WERI-Rb-1 (cell line): ENCODE results near the gene INPP4A.

Source experiments
- DNase-seq: peaks from one replicate; pipeline ENCODE4 v3.0.0-alpha.2; 2020
- H3K27ac ChIP-seq: fragments of 250-450 bp; sonication (Bioruptor Pico); 2 replicates; pipeline ENCODE4 v1.5.1; 2020; ENCODE audit warnings: mild to moderate bottlenecking, moderate library complexity
- H3K27me3 ChIP-seq: fragments of 250-450 bp; sonication (Bioruptor Pico); 2 replicates; pipeline ENCODE4 v1.5.1; 2021; ENCODE audit warnings: mild to moderate bottlenecking, low read depth, moderate library complexity; ENCODE audit not compliant: insufficient read depth, severe bottlenecking
- H3K36me3 ChIP-seq: fragments of 250-450 bp; sonication (Bioruptor Pico); 2 replicates; pipeline ENCODE4 v1.5.1; 2020; ENCODE audit warnings: mild to moderate bottlenecking, moderate library complexity
- H3K4me3 ChIP-seq: 2 replicates; pipeline ENCODE4 v1.5.1; 2011; ENCODE audit warnings: low read depth, mild to moderate bottlenecking, control low read depth, low read length
- H3K9me3 ChIP-seq: fragments of 250-450 bp; sonication (Bioruptor Pico); 2 replicates; pipeline ENCODE4 v1.5.1; 2021; ENCODE audit warnings: mild to moderate bottlenecking, moderate library complexity; ENCODE audit not compliant: severe bottlenecking
- TF ChIP-seq, protein P1 (sequence below): IDR thresholded peaks from 2 replicates; pipeline ENCODE4 v1.5.1; 2011; ENCODE audit warnings: low read depth, mild to moderate bottlenecking, control low read depth, inconsistent platforms, low read length

The INPP4A gene

DNA sequence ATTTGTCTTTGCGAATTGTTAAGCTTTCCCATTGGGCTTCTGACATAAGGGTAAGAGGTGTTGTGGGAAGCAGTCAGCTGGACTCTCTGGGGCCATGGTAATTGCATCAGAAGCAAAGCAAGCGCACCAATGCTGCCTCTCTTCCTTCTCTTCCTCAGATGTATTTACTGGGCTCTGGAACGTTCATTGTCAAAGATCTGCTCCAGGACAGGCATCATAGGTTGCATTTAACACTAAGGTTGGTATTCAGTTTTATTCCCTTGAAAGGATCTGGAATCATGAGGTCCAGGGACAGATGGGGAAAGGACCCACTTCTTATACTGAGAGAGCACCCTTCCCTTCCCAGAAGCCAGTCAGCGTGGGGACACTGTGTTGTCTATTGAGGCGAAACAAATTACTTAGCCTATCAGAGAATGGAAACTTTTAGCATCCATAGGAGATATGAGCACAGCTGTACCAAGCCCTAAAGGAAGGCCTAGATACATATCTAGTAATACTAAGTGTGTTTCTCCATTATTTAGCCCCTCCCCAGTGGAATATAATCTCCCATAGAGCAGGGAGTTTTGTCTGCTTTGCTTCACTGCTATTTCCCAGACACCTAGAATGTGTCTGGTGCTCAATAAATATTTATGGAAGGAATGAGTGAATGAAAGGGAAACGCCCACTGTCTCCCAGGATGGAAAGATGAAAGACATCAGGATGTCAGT lies 91.5 kb downstream of the INPP4A start:
- no peak overlapping the region for H3K4me3 ChIP-seq
- no peak for DNase-seq
- no peaks in the 10 kb centered on the region for H3K27me3 ChIP-seq
- H3K36me3 ChIP-seq, result peaks cover 11% of the 10 kb centered on the region
- TF ChIP-seq, protein P1, sequence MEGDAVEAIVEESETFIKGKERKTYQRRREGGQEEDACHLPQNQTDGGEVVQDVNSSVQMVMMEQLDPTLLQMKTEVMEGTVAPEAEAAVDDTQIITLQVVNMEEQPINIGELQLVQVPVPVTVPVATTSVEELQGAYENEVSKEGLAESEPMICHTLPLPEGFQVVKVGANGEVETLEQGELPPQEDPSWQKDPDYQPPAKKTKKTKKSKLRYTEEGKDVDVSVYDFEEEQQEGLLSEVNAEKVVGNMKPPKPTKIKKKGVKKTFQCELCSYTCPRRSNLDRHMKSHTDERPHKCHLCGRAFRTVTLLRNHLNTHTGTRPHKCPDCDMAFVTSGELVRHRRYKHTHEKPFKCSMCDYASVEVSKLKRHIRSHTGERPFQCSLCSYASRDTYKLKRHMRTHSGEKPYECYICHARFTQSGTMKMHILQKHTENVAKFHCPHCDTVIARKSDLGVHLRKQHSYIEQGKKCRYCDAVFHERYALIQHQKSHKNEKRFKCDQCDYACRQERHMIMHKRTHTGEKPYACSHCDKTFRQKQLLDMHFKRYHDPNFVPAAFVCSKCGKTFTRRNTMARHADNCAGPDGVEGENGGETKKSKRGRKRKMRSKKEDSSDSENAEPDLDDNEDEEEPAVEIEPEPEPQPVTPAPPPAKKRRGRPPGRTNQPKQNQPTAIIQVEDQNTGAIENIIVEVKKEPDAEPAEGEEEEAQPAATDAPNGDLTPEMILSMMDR, result no peak
- no peak overlapping the region for H3K27ac ChIP-seq
- no peaks in the 10 kb centered on the region for H3K9me3 ChIP-seq

DNA sequence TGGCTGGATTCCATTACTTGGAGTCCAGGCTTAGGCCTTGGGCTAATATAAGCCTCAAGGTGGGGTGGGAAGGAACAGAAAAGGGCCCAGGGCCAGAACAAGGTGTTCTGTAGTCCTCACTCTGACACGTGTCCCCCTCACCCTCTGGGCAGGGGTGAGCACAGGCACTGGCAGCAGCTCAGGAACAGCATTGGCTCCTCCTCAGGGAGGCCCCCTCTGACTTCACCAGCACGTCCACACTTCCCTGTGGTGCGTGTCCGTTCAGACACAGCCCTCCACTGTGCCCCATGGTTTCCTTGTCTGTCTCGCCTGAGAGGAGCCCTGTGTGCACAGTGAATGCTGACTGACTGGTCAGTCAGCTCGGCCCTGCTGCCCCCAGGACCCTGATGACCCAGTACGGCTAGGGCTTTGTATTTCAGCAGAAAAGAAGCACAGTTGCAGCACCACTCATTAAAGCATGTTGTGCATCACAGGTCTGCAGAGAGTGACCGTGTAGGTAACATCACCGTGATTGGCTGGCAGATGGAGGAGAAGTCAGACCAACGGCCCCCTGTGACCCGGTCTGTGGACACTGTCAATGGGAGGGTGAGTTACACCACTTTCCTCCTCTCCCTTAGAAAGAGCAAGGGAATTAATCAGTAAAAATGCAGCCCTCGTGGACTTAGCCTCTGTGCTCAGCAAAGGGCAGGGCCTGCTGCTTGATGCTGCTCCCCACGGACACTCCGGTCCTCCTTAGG lies 92.9 kb downstream of the INPP4A start:
- no peaks in the 10 kb centered on the region for H3K9me3 ChIP-seq
- DNase-seq, result no peak
- H3K36me3 ChIP-seq, result peaks cover 11% of the 10 kb centered on the region
- no peaks in the 10 kb centered on the region for H3K27me3 ChIP-seq
- no peak overlapping the region for H3K4me3 ChIP-seq
- TF ChIP-seq, protein P1, result no peak
- no peak overlapping the region for H3K27ac ChIP-seq

DNA sequence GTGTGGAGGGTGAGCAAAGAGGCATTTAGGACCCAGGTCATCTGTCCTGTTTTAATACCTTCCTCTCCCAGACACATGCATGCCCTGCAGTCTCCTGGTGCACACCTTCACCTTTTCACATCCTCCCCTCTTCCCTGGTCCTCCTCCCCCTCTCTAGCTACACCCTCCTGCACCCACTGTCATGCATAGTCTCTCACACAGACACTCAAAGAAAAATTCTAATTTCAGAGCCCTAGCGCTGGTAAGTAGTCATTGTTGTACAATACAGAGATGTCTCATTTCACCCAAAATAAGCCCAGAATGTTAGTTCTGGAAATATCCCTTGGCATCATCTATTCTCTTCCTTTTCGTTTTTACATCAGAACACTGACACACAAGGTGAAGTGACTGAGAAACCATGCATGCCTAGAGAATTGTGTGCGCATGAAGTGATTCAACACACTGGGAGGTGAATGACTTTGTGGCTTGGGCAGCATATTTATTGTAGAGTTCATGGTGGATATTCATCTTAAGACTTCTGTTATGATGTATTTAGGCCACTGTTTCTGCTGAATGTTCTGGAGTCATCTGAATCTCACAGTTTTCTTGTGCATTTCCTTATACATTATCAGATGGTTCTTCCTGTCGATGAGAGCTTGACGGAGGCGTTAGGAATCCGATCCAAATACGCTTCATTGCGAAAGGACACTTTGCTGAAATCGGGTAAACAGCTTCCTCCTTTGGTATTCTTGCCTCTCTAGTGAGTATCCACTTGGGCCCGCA lies 93.8 kb downstream of the INPP4A start:
- H3K36me3 ChIP-seq, result peaks cover 13% of the 10 kb centered on the region
- no peak overlapping the region for H3K4me3 ChIP-seq
- no peaks in the 10 kb centered on the region for H3K27me3 ChIP-seq
- TF ChIP-seq, protein P1, result no peak
- no peak overlapping the region for H3K27ac ChIP-seq
- DNase-seq, result no peak
- H3K9me3 ChIP-seq, result no peaks in the 10 kb centered on the region

DNA sequence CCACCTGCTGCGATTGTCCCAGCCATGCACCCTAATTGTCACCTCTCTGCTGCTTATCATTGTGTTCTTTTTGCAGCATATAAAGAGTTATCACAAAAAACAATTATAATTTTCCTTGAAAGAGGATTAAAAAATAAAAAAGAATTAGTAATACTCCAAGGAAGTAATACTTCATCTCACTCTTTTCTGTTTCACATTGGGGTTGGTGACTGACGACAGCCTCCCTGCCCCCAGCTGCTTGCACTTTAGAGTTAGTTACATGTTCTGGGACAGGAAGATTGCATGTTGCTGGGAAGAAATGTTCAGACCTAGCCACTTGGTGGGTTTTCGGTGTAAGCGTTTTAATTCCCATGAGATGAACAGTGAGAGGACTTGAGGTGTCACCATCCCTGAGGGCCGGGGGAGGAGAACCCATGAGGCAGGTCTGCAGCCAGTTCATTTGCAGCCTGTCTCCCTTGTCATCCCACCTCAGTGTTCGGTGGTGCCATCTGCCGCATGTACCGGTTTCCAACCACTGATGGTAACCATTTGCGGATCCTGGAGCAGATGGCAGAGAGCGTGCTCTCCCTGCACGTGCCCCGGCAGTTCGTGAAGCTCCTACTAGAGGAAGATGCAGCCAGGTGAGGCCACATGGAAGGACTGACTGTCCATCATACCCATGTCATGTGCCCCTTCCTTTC lies 94.5 kb downstream of the INPP4A start:
- H3K36me3 ChIP-seq, result peaks cover 18% of the 10 kb centered on the region

DNA sequence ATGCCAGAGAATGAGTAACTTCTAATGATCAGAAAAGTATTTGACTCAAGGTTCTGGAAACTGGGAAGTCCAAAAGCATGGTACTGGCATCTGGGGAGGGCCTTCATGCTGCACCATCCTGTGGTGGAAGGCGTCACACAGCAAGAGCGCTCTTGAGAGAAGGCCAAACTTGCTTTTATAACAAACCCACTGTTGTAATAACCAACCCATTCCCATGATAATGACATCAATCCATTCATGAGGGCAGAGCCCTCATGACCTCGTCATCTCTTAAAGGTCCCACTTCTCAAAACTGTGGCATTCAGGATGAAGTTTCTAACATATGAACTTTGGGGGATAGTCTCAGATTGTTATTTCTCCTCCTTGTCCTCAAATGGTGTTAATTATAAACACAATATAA lies 95.9 kb downstream of the INPP4A start:
- no peaks in the 10 kb centered on the region for H3K9me3 ChIP-seq
- no peak overlapping the region for H3K4me3 ChIP-seq
- no peaks in the 10 kb centered on the region for H3K27me3 ChIP-seq
- no peak overlapping the region for H3K27ac ChIP-seq
- TF ChIP-seq, protein P1, result no peak
- peaks cover 24% of the 10 kb centered on the region for H3K36me3 ChIP-seq
- DNase-seq, result no peak

More for the DNA sequence above, 94.5 kb downstream of the INPP4A start:
- H3K27me3 ChIP-seq, result no peaks in the 10 kb centered on the region
- no peak for DNase-seq
- H3K27ac ChIP-seq, result no peak overlapping the region
- TF ChIP-seq, protein P1, result no peak
- no peak overlapping the region for H3K4me3 ChIP-seq
- no peaks in the 10 kb centered on the region for H3K9me3 ChIP-seq
